IPS DF 6.9 (cell line): Measurements from ENCODE around the gene ARSG.

Experiments
- DNase-seq: peaks from one replicate; pipeline ENCODE4 v3.0.0-alpha.2; 2013; ENCODE audit warnings: low read depth, low spot score
- H3K27ac ChIP-seq: one replicate; pipeline ENCODE4 v1.5.1; 2013; ENCODE audit warnings: low read length, control low read depth
- H3K27me3 ChIP-seq: 2 replicates; pipeline ENCODE4 v1.6.1; 2013; ENCODE audit warnings: mild to moderate bottlenecking, low read length; ENCODE audit not compliant: control insufficient read depth, insufficient read depth
- H3K36me3 ChIP-seq: 2 replicates; pipeline ENCODE4 v1.6.1; 2013; ENCODE audit warnings: low read length; ENCODE audit not compliant: control insufficient read depth, insufficient read depth
- H3K4me1 ChIP-seq: 2 replicates; pipeline ENCODE4 v1.6.1; 2013; ENCODE audit warnings: low read length; ENCODE audit not compliant: control insufficient read depth, insufficient read depth
- H3K4me3 ChIP-seq: 2 replicates; pipeline ENCODE4 v1.5.1; 2013; ENCODE audit warnings: mild to moderate bottlenecking, low read length
- H3K9me3 ChIP-seq: 2 replicates; pipeline ENCODE4 v1.6.1; 2013; ENCODE audit warnings: low read length, inconsistent platforms; ENCODE audit not compliant: control insufficient read depth, insufficient read depth
- WGBS: extraction: QIAGEN DNeasy Blood & Tissue Kit; methylation state at CpG from one replicate; pipeline ENCODE4 v1.1.7; 2013; ENCODE audit warnings: mixed read lengths, missing lambda C conversion rate; ENCODE audit not compliant: insufficient read length, insufficient coverage; 5-methylcytosine and 5-hydroxymethylcytosine counted together

The ARSG gene

GRCh38 chr17:68383443-68384321 lies 92.4 kb downstream of the ARSG start:
- H3K4me1 ChIP-seq = peaks cover 2% of the 10 kb centered on the region; the same call in 1 of the 2 replicates
- H3K9me3 ChIP-seq = no peaks in the 10 kb centered on the region
- H3K27me3 ChIP-seq = no peaks in the 10 kb centered on the region
- no peak overlapping the region for H3K27ac ChIP-seq
- H3K4me3 ChIP-seq = no peak overlapping the region
- DNase-seq = no peak
- H3K36me3 ChIP-seq = no peaks in the 10 kb centered on the region
- WGBS = no CpG with 5 or more reads among the region's 16 CpGs

- Histone ChIP-seq H3K9me3 (no peaks in the 10 kb centered on the region), H3K4me1 (no peaks in the 10 kb centered on the region), H3K36me3 (no peaks in the 10 kb centered on the region), H3K27me3 (no peaks in the 10 kb centered on the region), H3K27ac (no peak overlapping the region), H3K4me3 (no peak overlapping the region)
- DNase-seq = no peak
- WGBS = no CpG with 5 or more reads among the region's 1 CpG
These were observed 93.2 kb downstream of the ARSG start for GRCh38 chr17:68384471-68384870.

- Histone ChIP-seq H3K4me3 (no peak overlapping the region), H3K36me3 (no peaks in the 10 kb centered on the region), H3K9me3 (no peaks in the 10 kb centered on the region), H3K27ac (no peak overlapping the region), H3K4me1 (no peaks in the 10 kb centered on the region), H3K27me3 (no peaks in the 10 kb centered on the region)
- WGBS = no CpG with 5 or more reads among the region's 4 CpGs
- DNase-seq = no peak
These were observed 93.6 kb downstream of the ARSG start for GRCh38 chr17:68384941-68385340.

- Histone ChIP-seq H3K4me1 (no peaks in the 10 kb centered on the region), H3K27me3 (no peaks in the 10 kb centered on the region), H3K9me3 (no peaks in the 10 kb centered on the region), H3K4me3 (no peak overlapping the region), H3K36me3 (no peaks in the 10 kb centered on the region), H3K27ac (no peak overlapping the region)
- no CpG with 5 or more reads among the region's 8 CpGs for WGBS
- no peak for DNase-seq
These were observed 94.4 kb downstream of the ARSG start for GRCh38 chr17:68385490-68386215.

- no peaks in the 10 kb centered on the region for H3K9me3 ChIP-seq
- H3K27ac ChIP-seq = no peak overlapping the region
- WGBS = no CpG with 5 or more reads among the region's 6 CpGs
- no peak overlapping the region for H3K4me3 ChIP-seq
- no peaks in the 10 kb centered on the region for H3K36me3 ChIP-seq
- H3K27me3 ChIP-seq = no peaks in the 10 kb centered on the region
- no peak for DNase-seq
- no peaks in the 10 kb centered on the region for H3K4me1 ChIP-seq
These were observed 96.3 kb downstream of the ARSG start for GRCh38 chr17:68387435-68388218.

- no peaks in the 10 kb centered on the region for H3K36me3 ChIP-seq
- H3K9me3 ChIP-seq = no peaks in the 10 kb centered on the region
- no peak overlapping the region for H3K4me3 ChIP-seq
- no peaks in the 10 kb centered on the region for H3K4me1 ChIP-seq
- no peaks in the 10 kb centered on the region for H3K27me3 ChIP-seq
- DNase-seq = no peak
- no peak overlapping the region for H3K27ac ChIP-seq
- WGBS = no CpG with 5 or more reads among the region's 7 CpGs
These were observed 97.7 kb downstream of the ARSG start for GRCh38 chr17:68389041-68389440.

GRCh38 chr17:68390888-68391545 lies 99.7 kb downstream of the ARSG start:
- no CpG with 5 or more reads among the region's 11 CpGs for WGBS
- no peak for DNase-seq
- H3K4me1 ChIP-seq = no peaks in the 10 kb centered on the region
- no peak overlapping the region for H3K4me3 ChIP-seq
- H3K36me3 ChIP-seq = no peaks in the 10 kb centered on the region; the same call in 1 of the 2 replicates
- H3K27me3 ChIP-seq = no peaks in the 10 kb centered on the region
- no peaks in the 10 kb centered on the region for H3K9me3 ChIP-seq
- no peak overlapping the region for H3K27ac ChIP-seq

- no peaks in the 10 kb centered on the region; the same call in 1 of the 2 replicates for H3K36me3 ChIP-seq
- no peaks in the 10 kb centered on the region for H3K4me1 ChIP-seq
- no peak overlapping the region for H3K27ac ChIP-seq
- no CpG with 5 or more reads among the region's 16 CpGs for WGBS
- no peak overlapping the region for H3K4me3 ChIP-seq
- no peak for DNase-seq
- no peaks in the 10 kb centered on the region for H3K9me3 ChIP-seq
- H3K27me3 ChIP-seq = no peaks in the 10 kb centered on the region
These were observed 100.4 kb downstream of the ARSG start for GRCh38 chr17:68391561-68392268.

GRCh38 chr17:68394608-68395331 lies 103.5 kb downstream of the ARSG start:
- H3K27ac ChIP-seq = no peak overlapping the region
- no CpG with 5 or more reads among the region's 12 CpGs for WGBS
- no peak for DNase-seq
- no peaks in the 10 kb centered on the region for H3K9me3 ChIP-seq
- no peaks in the 10 kb centered on the region; the same call in 1 of the 2 replicates for H3K36me3 ChIP-seq
- no peak overlapping the region for H3K4me3 ChIP-seq
- 0 out of 2 replicates have a peak, but pooled peaks cover 2% of the 10 kb centered on the region for H3K4me1 ChIP-seq
- no peaks in the 10 kb centered on the region for H3K27me3 ChIP-seq
